ENCODE data around the gene FAM131A.

DNA sequence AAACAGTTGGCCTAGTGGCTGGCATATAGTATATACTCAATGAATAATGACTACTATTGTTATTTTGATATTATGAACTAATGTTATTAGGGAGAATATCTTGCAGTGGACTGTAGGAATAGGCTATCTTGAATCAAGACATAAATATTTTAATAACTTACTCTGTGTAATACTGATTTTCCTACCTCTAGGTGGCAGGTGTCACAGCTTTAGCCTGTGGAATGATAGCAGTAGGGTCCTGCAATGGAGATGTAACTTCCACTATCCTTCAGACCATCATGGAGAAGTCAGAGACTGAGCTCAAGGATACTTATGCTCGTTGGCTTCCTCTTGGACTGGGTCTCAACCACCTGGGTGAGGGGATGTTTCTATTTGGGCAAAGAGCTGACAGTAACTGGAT lies 31.8 kb upstream of the FAM131A start:
- TF ChIP-seq, protein P1, sequence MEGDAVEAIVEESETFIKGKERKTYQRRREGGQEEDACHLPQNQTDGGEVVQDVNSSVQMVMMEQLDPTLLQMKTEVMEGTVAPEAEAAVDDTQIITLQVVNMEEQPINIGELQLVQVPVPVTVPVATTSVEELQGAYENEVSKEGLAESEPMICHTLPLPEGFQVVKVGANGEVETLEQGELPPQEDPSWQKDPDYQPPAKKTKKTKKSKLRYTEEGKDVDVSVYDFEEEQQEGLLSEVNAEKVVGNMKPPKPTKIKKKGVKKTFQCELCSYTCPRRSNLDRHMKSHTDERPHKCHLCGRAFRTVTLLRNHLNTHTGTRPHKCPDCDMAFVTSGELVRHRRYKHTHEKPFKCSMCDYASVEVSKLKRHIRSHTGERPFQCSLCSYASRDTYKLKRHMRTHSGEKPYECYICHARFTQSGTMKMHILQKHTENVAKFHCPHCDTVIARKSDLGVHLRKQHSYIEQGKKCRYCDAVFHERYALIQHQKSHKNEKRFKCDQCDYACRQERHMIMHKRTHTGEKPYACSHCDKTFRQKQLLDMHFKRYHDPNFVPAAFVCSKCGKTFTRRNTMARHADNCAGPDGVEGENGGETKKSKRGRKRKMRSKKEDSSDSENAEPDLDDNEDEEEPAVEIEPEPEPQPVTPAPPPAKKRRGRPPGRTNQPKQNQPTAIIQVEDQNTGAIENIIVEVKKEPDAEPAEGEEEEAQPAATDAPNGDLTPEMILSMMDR (conservative IDR thresholded peaks at IDR 0.05; ENCODE audit: low read depth, low read length) = peak; percentile 49
- TF ChIP-seq EZH2 (IDR thresholded peaks at IDR 0.05; ENCODE audit: borderline replicate concordance, low read depth, low read length, poor library complexity, severe bottlenecking) = no peak
